Measurements from ENCODE around the gene CDK2AP2. TPM values are rescaled to one million over a fixed set of nuclear protein-coding genes. Genes with fewer than 3 reads are reported as not detected.
"Not testable (repeated sequence)": the region's sequence is repeated elsewhere in the genome, so short reads cannot be mapped to it uniquely, and the experiment has no call there.

CDK2AP2 gene
- total RNA-seq, 4 donors from 2014 or later = 16.3 to 40.4 (median 27.8) TPM

DNA sequence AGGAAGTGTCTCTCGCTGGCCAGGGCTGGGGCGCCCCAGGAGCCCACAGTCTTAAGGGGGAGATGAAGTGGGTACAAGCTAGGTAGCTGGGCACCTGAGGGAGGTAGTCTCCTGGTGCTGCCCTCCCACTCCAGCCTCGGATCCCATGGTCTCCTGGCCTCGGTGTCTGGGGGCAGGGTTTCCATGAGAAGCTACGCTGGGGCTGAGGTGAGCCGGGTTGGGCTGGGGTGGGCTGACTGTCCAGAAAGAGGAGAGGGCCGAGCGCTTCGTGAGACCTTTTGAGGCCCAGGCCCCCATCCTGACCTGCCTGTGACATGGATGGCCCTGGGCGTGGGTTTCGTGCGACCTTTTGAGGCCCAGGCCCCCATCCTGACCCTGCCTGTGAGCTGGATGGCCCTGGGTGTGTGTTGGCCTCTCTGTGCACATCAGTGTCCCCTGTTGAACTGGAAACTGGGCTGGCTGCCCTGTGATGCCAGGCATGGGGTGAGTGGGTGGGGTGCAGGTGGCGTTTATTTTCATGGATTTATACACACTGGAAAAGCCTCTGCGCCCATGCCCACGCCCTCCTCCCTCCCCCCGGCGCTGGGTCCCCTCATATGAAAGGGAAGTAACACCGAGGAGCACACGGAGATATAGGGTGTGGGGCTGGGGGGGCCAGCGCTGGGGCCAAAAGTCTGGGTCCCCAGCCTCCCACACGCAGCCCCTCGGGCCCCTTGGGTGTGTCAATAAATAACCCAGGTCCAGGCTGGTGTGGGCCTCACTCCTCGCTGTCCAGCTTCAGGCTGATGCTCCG, 16.5 kb downstream of the CDK2AP2 start:
- no peak overlapping the region for H3K4me3 ChIP-seq (ENCODE audit: low read depth, poor library complexity, severe bottlenecking)
- intact Hi-C loops (cut with DNase I; ENCODE audit: low total_unique reads) = no loop called here
- TF ChIP-seq, protein P1, sequence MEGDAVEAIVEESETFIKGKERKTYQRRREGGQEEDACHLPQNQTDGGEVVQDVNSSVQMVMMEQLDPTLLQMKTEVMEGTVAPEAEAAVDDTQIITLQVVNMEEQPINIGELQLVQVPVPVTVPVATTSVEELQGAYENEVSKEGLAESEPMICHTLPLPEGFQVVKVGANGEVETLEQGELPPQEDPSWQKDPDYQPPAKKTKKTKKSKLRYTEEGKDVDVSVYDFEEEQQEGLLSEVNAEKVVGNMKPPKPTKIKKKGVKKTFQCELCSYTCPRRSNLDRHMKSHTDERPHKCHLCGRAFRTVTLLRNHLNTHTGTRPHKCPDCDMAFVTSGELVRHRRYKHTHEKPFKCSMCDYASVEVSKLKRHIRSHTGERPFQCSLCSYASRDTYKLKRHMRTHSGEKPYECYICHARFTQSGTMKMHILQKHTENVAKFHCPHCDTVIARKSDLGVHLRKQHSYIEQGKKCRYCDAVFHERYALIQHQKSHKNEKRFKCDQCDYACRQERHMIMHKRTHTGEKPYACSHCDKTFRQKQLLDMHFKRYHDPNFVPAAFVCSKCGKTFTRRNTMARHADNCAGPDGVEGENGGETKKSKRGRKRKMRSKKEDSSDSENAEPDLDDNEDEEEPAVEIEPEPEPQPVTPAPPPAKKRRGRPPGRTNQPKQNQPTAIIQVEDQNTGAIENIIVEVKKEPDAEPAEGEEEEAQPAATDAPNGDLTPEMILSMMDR (IDR thresholded peaks at IDR 0.05) = no peak
- no peak for TF ChIP-seq POLR2A (IDR thresholded peaks at IDR 0.05)
- 79 to 82% methylated on average over 12 to 22 of the region's 24 CpGs for WGBS, 2 donors
- no peak for DNase-seq (ENCODE audit: low spot score in 2 of 2)

DNA sequence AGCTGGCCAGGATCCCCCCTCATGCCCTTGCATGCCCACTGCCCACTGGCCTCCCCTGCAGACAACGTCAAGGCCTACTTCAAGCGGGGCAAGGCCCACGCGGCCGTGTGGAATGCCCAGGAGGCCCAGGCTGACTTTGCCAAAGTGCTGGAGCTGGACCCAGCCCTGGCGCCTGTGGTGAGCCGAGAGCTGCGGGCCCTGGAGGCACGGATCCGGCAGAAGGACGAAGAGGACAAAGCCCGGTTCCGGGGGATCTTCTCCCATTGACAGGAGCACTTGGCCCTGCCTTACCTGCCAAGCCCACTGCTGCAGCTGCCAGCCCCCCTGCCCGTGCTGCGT, 17.3 kb downstream of the CDK2AP2 start:
- intact Hi-C loops (cut with DNase I; ENCODE audit: low total_unique reads) = no loop called here
- WGBS, 2 donors = 69% methylated on average over 15 of the region's 15 CpGs
- no peak for TF ChIP-seq POLR2A (IDR thresholded peaks at IDR 0.05)
- H3K4me3 ChIP-seq (ENCODE audit: low read depth, poor library complexity, severe bottlenecking) = no peak overlapping the region
- peak in 1 of 2 donors; percentile 85 for DNase-seq (ENCODE audit: low spot score in 2 of 2)

DNA sequence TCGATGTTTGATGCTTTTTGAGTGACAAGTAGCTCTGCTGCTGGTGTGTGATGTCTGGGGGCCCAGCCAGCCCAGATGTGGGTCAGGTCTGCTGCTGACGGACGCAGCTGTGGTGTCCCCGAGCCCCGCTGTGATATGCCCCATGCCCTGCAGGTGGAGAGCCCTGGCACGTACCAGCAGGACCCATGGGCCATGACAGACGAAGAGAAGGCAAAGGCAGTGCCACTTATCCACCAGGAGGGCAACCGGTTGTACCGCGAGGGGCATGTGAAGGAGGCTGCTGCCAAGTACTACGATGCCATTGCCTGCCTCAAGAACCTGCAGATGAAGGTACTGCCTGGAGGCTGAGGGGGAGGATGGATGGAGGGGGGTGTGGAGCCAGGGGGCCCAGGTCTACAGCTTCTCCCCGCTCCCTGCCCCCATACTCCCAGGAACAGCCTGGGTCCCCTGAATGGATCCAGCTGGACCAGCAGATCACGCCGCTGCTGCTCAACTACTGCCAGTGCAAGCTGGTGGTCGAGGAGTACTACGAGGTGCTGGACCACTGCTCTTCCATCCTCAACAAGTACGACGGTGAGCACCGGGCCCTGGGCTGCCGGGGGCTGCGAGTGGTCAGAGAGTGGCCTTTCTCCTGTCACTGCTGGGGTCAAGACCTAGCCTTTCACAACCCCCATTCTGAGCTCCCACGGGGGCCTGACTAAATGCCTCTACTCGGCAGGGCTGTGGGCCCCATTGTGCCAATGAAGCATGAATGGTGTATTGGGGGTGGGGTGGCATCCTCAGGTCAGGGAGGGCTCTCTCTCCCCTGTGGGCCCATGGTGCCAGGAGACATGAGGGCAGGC, 17.9 kb downstream of the CDK2AP2 start:
- DNase-seq (ENCODE audit: low spot score in 2 of 2) = peak in 1 of 2 donors; percentile 68
- 85 to 89% methylated on average over 20 to 23 of the region's 23 CpGs for WGBS, 2 donors
- TF ChIP-seq, protein P1 (IDR thresholded peaks at IDR 0.05) = no peak
- no peak for TF ChIP-seq POLR2A (IDR thresholded peaks at IDR 0.05)
- intact Hi-C loops (cut with DNase I; ENCODE audit: low total_unique reads) = no loop called here
- no peak overlapping the region for H3K4me3 ChIP-seq (ENCODE audit: low read depth, poor library complexity, severe bottlenecking)

DNA sequence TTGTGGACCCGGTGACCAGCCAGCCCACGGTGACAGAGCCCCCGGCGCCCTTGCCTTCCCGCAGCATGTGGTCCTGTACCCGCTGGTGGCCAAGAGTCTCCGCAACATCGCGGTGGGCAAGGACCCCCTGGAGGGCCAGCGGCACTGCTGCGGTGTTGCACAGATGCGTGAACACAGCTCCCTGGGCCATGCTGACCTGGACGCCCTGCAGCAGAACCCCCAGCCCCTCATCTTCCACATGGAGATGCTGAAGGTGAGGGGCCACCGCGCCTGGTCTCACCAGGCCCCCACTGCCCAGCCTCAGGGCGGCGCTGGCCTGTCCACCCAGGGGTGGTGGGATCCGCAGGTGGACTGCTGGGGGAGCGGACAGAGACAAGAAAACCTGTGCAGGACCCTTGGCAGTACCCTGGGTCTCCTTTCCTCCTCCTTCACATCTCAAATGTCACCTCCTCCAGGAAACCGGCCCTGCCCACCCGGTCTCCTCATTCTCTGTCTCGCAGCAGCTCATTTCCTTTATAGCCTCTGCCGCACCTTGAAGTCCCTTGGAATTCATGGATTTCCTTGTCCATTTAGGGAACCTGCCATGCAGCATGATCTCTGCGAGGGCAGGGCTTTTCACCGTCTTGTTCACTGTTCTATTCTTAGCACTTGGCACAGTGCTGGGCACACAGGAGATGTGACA, 18.6 kb downstream of the CDK2AP2 start:
- peak in 1 of 2 donors; percentile 80 for DNase-seq (ENCODE audit: low spot score in 2 of 2)
- H3K4me3 ChIP-seq (ENCODE audit: low read depth, poor library complexity, severe bottlenecking) = no peak overlapping the region
- intact Hi-C loops (cut with DNase I; ENCODE audit: low total_unique reads) = no loop called here
- 81 to 85% methylated on average over 17 to 18 of the region's 25 CpGs for WGBS, 2 donors
- no peak for TF ChIP-seq POLR2A (IDR thresholded peaks at IDR 0.05)
- TF ChIP-seq, protein P1 (IDR thresholded peaks at IDR 0.05) = no peak

DNA sequence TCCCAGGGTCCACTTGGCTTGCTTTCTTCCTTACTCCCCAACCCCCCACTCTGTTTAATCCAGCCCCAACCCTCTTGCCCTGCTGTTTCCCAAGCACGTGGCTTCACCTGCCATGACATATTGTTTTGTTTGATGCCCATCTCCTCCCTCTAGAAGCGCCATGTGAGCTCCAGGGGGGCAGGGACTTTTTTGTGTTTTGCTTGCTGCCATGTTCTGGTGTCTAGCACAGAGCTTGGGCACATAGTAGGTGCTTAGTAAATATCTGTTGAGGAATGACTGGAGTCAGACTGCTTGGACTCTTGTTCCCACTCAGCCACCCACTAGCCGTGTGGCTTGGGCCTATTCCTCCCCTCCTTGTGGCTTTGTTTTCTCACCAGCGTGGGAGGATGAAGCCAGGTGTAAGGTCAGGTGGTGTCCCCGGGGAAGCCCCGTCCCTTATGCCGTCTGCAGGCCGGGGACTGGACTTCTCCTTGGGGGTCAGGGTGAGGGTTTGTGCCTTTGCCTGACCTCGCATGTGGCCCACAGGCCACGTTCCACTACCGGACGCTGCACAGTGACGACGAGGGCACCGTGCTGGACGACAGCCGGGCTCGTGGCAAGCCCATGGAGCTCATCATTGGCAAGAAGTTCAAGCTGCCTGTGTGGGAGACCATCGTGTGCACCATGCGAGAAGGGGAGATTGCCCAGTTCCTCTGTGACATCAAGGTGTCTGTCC, 21.3 kb downstream of the CDK2AP2 start:
- intact Hi-C loops (cut with DNase I; ENCODE audit: low total_unique reads) = no loop called here
- no peak overlapping the region for H3K4me3 ChIP-seq (ENCODE audit: low read depth, poor library complexity, severe bottlenecking)
- no peak for DNase-seq (ENCODE audit: low spot score in 2 of 2)
- WGBS, 2 donors = 87 to 88% methylated on average over 19 to 20 of the region's 20 CpGs
- TF ChIP-seq, protein P1 (IDR thresholded peaks at IDR 0.05) = no peak
- TF ChIP-seq POLR2A (IDR thresholded peaks at IDR 0.05) = no peak

DNA sequence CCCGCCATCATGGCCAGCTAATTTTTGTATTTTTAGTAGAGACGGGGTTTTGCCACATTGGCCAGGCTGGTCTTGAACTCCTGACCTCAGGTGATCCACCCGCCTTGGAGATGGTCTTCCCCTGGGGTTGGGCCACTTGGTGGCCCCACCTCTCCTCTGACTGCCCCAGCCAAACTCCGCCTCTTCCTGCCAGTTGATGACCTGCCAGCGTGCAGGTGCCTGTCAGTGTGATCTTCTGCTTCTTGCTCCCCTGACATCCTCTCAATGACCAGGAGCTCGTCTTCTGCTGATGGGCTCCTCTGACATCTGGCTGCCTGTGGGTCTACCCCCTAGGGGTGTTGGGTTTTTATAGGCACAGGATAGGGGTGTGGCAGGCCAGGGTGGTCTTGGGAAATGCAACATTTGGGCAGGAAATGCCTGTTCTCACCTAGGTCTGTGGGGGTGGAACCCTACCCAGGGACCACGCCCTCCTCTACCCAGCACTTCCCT, 22.0 kb downstream of the CDK2AP2 start:
- intact Hi-C loops (cut with DNase I; ENCODE audit: low total_unique reads) = not testable (repeated sequence)

More for the DNA sequence above, 22.0 kb downstream of the CDK2AP2 start:
- 78% methylated on average over 7 of the region's 7 CpGs for WGBS, 2 donors
- DNase-seq (ENCODE audit: low spot score in 2 of 2); H3K4me3 ChIP-seq (ENCODE audit: low read depth, poor library complexity, severe bottlenecking): not testable (repeated sequence)
